PFSK-1 (cell line): Measurements from ENCODE around the gene PLXNA1.

Experiments
- POLR2AphosphoS5 ChIP-seq: IDR thresholded peaks from 2 replicates; pipeline ENCODE4 v1.6.1; 2012; ENCODE audit warnings: low read depth, mild to moderate bottlenecking, control low read depth, low read length, moderate library complexity
- SIN3A ChIP-seq: IDR thresholded peaks from 2 replicates; pipeline ENCODE4 v1.6.1; 2012; ENCODE audit warnings: mild to moderate bottlenecking, low read length, moderate library complexity, borderline replicate concordance; ENCODE audit not compliant: insufficient read depth
- TF ChIP-seq, protein P1 (sequence below), 2 experiments: IDR thresholded peaks; 2 replicates each; pipeline versions ENCODE4 v1.6.1 to v1.8.0; 2011 to 2012; ENCODE audit warnings: low read depth in 2 of 2, low read length in 2 of 2, control low read depth in 1 of 2, inconsistent platforms in 1 of 2, mild to moderate bottlenecking in 1 of 2, moderate library complexity in 1 of 2; ENCODE audit not compliant: insufficient read depth in 1 of 2

DNA sequence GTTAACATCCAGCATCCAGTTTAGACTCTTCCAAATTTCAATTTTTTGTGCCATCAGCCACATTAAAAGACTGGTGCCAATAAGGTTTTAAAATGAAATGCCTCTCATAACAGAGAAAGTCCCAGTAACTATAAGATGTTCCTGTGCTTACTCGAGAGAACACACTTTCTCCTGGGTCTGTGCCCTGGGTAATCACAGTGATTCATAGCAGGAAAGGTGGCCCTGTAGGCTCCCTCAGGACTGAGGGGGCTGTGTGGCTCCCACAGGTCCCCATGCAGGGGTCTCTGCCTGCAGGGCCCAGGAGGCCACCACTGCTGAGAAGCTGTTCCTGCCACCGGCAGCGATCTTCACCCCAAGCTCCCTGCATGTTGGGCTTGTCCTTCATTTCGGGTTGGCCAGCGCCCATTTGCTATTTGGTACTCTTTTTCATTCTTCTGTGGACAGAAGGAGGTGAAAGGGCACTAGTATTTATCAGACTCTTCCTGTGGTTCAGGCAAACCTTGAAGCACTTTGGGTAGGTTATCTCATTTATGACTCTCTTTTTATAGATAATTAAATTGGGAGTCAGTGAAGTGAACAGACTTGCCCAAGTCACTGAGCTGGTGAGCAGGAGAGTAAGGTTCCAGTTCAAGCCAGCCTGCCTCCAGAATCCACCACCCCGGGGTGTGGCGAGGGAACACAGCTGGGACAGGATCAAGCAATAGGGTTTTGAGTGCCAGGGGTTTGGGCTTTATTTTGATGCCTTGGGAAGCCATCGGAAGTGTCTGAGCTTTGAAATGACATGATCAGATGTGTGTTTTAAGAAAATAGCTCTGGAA is 44.2 kb upstream of the PLXNA1 start:
- TF ChIP-seq, protein P1, sequence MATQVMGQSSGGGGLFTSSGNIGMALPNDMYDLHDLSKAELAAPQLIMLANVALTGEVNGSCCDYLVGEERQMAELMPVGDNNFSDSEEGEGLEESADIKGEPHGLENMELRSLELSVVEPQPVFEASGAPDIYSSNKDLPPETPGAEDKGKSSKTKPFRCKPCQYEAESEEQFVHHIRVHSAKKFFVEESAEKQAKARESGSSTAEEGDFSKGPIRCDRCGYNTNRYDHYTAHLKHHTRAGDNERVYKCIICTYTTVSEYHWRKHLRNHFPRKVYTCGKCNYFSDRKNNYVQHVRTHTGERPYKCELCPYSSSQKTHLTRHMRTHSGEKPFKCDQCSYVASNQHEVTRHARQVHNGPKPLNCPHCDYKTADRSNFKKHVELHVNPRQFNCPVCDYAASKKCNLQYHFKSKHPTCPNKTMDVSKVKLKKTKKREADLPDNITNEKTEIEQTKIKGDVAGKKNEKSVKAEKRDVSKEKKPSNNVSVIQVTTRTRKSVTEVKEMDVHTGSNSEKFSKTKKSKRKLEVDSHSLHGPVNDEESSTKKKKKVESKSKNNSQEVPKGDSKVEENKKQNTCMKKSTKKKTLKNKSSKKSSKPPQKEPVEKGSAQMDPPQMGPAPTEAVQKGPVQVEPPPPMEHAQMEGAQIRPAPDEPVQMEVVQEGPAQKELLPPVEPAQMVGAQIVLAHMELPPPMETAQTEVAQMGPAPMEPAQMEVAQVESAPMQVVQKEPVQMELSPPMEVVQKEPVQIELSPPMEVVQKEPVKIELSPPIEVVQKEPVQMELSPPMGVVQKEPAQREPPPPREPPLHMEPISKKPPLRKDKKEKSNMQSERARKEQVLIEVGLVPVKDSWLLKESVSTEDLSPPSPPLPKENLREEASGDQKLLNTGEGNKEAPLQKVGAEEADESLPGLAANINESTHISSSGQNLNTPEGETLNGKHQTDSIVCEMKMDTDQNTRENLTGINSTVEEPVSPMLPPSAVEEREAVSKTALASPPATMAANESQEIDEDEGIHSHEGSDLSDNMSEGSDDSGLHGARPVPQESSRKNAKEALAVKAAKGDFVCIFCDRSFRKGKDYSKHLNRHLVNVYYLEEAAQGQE (IDR thresholded peaks at IDR 0.05; ENCODE audit: insufficient read depth in 1 of 2, low read depth in 2 of 2, low read length in 2 of 2), result no peak
- TF ChIP-seq POLR2AphosphoS5 (no peak), SIN3A (no peak)
